GM19372 (cell line): ENCODE data around the gene JAK1.
A peak's percentile ranks its signal among the peaks of the same experiment; 100 is the strongest.

Experiments used
- ATAC-seq: cut with Tn5 transposase; IDR thresholded peaks from one replicate; pipeline ENCODE4 v1.9.1; 2021; ENCODE audit warnings: mild to moderate bottlenecking, low read depth, moderate library complexity; ENCODE audit not compliant: unreplicated experiment

JAK1 gene

DNA sequence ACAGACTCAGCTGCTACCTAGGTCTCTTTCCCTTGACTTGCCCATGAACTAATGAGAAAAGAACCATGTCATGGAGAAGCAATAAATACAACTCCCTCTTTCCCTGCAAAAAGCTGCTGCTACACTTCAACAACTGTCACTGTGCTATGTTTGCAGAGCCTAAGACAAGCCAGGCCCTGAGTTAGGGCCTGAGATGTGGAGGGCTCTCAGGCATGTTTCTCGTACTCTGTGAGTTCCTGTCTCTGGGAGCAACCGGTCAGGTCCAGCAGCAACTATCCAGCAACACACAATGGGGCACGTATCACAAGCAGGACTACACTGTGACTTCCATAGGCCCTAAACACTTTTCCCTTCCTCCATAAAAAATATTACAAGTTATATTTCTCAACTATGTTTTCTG lies 91.7 kb downstream of the JAK1 start:
- ATAC-seq = no peak

DNA sequence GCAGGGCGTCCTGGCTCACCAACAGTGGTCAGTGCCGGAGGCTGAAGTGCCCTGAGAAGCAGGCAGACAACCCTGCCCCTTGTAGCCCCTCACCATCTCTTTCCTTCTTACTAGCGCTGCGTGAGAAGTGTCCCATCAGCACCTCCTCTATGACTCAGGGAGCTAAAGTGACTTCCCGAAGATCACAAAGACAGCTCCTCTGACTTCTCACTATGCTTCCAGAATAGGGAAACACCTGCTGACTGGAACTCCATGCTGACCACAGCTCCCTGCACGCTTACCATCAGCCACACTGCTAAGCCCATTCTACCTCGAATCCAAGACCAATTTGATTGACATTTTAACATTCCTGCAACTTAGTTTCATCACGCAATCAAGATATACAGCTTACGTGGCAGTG lies 92.8 kb downstream of the JAK1 start:
- no peak for ATAC-seq

DNA sequence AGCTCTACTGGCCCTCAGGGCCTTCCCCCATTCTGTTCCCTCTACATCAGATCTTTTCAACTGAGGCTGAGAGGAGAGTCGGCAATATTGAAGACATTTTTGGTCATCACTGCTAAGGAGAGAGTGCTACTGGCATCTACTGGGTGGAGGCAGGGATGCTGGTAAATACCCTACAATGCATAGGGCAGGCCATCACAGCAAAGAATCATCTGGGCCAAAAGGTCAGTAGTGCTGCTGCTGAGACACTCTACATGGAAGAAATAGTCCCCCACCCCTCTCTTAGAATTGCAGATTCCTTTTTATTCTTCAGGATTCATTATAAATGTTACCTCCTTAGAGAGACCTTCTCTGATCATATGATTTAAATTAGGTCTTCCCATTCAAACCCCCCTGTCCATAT lies 94.3 kb downstream of the JAK1 start:
- ATAC-seq = no peak

DNA sequence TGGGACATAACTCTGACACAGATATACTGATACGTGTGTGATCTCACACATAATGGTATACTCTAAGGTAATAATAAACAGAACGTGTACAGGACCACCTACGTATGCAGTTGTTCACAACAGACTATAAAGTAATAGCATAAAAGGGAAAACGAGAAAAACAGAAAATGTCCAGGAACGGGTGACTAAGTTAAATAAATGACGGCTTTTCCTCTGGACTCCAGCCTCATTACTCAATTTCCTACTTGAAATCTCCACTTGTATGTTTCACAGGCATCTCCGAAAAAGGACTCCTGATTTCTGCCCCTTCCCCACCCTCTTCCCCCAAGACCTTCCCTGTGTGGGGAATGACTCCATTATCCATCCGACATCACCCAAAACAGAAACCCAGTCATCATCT lies 95.1 kb downstream of the JAK1 start:
- ATAC-seq = no peak

DNA sequence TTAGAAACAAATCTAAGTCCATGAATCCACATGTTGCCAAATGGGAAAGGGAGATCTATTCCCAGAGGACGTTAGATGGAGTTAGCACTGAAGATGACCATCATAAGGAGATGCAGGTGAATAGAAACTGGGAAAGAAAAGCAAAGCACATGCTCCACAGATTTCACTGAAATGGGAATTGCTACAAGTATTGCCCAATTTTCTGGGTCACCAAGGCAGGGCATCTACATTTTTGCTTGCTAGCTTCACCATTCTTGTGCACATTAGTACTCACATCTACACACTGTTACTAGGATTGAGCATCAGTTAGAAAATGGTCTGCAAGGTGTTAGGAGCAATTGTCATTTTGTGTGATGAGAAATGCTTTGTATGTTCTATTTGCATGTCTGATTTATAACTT lies 99.1 kb downstream of the JAK1 start:
- ATAC-seq = no peak

DNA sequence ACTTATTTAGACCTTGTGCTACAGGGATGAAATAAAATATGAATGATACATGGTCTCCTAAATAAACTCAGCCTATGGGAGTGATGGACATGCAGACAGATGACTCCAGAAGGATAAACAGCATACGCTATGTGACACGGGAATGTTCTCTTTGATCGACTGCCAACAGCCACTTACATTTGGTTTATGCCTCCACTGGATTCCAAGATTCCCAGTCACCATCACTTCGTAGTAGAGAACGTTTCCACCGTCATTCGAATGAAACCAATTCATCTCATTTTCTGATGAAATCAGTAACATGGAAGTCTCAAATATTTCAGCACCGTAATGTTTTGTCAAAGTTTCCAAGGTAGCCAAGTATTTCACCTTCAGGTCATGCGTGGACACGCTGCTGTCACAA lies 99.7 kb downstream of the JAK1 start:
- ATAC-seq = no peak

DNA sequence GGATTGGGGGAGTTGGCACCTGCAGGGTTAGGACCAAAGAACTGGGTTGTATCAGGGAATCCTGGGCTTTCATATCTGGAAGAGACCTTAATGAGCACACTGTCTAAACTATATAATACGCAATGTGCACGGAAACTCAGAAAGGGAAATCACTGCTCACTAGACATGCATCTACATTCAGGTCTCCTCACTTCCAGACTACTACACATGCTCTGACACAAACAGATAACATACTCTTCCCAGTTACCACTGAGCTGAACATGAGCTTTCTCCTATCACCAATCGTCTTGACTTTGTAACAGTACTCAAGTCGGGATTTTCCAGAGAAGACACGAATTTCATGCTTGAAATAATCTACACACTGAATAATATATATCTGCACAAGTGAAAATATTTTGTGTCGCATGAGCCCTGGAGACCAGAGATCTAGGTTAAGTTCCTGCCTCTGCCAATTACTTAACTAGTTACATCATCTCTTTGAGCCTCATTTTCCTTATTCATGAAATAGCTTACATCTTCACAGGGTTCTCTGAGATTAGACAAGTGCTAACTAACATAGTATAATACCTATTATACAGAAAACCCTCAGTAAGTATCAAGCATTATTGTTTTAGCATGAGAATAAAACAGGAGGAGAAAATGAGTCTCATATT lies 101.1 kb downstream of the JAK1 start:
- no peak for ATAC-seq

DNA sequence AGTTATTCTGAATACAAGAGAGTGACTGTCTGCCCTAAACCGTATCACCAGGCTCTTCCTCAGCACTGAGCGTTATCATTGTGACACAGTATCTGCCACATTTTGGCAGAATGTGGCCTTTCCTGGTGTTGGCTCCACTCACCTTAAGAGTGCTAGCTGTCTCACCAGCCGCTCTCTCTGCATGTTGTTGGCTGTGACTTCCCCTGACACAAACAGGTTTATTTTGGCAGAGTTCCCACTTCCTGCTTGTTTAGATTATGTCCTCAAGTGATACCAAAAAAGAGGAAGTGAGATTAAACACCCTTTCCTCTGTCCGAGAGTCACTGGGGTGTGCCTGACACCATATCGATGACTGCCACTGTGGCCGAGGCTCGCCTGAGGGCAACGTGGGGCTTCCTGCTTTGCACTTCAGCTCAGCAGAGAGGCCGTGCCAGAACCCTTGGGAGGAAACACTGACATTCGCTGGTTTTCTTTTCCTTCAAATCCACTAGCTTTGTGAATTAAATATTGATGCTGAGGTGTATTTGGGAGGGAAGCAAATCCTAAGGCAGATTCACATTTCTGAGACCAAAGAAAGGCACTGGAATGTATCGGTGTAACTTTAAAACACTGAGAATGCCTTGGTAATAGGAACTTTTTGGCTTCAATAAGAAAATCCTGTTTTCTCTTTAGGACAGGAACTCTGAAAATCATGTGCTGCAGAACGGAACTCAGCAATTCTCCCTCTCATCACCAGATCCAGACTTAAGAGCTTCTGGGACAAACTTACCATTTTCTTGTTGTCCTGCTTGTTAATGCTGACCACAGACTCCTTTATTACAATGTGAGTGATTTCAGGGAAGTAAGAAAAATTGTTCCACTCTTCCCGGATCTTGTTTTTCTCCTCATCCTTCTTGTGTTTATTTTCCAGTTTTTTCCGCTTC lies 102.1 kb downstream of the JAK1 start:
- ATAC-seq = peak; percentile 100

DNA sequence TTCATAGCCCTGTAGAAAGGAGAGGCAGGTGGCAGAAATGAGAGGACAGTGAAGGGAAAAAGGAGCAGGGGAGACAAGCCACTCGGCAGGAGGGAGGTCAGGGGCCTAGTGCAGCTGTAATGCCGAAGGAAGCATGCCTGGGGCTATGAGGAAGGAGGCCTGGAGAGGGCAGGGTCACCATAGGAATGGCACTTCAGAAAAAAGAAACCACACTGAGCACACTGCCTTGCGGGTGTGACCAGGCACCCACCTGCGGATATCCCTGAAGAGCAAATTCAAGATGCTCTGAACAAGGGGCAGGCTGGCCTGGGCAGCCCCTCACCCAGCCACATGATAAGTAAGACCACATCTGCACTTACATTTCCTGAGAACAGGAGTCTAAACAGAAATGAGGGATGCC lies 104.7 kb downstream of the JAK1 start:
- no peak for ATAC-seq

DNA sequence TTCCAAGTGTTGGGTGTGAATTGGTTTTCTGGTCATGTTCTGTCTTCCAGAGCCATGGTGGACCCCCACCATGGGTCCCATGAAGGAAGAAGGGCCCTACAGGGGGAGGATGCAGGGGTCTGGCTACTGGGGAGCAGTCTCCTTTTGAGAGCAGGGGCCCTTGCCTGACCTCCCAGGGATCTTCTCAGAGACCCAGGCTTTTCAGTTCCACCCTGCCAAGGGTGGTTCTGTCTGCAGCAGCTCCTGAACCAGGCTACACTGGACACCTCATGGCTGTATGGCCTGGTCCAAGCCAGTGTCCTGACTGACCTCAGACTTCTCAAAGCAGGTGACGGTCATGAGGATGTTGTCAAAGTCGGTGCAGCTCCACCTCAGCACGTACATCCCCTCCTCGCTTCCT lies 109.0 kb downstream of the JAK1 start:
- ATAC-seq = no peak

DNA sequence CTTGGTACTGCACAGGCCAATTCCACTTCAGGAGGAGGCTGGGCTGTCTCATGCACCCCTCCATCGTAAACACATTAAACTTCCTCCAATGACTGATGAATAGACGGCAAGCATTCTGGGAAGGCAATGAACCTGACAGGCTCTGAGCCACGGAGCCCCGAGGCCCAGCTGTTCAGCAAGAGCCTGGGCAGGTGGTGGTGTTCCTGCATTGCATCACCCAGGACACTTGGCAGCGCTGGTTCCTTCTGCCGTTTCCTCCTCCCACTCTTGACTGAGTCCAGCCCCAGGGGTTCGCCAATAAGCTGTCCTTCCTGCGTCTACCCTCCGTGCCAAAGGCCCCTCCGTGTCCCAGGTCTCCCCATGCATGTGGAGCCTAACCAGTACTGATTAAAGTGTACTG lies 109.8 kb downstream of the JAK1 start:
- no peak for ATAC-seq

DNA sequence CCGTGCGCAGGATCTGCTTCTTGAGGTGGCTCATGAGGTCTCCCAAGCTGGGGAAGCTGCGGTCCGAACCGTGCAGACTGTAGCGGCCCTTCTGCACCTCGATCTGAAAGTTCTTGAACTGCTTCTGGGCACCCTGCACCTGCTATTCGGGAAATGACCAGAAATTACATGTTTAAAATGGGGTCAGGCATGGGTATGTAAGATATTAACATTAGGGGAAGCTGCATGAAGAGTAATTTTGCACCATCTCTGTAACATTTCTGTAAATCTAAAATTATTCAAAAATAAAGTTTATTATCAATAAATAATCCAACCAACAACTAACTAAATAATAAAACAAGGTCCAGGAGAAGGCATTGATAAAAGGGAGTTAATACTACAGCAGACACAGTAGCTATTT lies 110.8 kb downstream of the JAK1 start:
- no peak for ATAC-seq

DNA sequence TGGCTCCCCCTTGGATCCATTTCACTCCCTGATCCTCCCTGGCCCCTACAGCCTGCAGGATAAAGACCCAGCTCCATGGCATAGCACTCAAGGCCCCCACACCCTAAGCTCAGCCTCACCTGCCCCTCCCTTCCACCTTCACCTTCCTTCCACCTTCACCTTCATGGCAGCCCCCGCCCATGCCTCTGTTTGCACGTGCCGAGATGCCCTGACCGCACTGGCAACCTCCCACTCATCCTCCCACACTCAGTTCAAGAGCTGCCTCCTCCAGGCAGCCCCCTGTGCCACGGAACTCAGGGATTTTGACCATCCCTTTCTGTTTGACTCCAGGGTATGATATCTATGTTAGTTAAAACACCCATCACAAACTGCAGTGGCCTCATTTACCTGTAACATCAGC lies 111.7 kb downstream of the JAK1 start:
- no peak for ATAC-seq

DNA sequence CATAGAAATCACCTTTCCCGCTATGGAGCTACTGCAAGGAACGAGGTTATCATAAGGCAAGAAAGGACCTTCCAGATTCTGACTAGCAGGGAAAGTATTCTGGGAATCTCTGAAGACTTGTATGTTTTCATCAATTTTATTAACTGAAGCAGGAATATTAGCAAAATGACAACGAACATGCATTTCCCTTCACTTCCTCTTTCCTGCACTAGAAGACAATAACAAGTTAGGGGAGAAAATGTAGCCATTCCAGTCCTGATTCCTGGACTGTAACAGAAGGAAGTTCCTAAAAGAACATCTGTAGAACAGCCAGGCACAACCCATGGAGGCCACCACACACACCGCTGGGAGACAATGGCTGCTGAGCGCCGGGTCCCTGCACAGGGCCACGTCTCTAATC lies 114.7 kb downstream of the JAK1 start:
- no peak for ATAC-seq

DNA sequence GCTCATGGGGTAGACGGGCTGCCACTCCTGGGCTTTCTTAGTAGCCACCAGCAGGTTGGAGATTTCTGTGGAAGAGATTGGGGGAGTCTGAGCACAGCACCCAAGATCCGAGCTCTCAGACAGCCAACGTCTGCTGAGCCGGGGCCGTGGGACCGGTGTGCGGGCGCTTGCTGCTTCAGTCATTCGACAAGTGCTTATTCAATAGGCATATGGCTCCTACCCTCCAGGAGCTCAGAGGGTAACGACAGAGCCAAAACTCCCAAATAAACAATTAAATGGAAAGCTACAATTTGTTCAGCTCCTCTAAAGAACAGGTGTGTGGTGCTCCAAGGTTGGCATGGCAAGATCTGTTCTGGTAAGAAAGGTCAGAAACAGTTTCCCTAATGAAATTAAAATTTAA lies 115.5 kb downstream of the JAK1 start:
- no peak for ATAC-seq

DNA sequence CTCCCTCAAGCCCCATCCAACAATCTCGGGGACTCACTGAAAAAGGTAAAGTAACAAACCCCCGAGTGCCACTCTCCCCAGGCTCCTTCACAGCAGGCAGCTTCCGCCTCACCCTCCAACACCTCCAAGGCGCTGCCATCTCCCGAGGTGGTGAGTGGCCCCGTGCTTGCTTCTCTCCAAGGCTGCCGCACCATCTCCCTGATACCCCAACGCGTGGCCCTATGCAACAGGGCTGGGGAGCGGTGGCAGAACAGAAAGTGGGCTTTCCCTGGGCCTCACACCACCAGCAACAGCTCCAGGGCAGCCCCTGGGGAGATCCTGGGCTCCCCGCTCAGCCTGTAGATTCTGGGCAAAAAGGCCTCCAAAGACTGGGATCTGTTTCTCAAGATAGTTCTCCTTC lies 116.4 kb downstream of the JAK1 start:
- no peak for ATAC-seq

DNA sequence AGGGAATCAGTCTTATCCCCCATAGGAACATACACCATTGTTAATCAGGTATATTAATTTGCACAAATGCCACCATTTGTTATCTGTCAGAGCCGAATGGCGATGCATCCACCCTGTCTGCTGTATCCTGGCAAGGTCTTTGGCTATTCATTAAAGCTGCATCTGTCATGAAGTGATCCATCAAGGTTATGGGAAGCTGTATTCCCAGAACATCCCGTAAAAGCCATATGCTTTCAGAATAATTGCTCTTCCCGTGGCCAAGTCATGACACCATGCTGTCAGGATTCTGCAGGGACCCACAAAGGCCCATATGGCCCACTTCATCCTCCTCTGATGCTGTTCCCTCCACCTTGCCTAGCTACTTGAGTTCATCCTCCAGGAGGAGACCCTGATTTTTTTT lies 117.5 kb downstream of the JAK1 start:
- ATAC-seq = no peak

DNA sequence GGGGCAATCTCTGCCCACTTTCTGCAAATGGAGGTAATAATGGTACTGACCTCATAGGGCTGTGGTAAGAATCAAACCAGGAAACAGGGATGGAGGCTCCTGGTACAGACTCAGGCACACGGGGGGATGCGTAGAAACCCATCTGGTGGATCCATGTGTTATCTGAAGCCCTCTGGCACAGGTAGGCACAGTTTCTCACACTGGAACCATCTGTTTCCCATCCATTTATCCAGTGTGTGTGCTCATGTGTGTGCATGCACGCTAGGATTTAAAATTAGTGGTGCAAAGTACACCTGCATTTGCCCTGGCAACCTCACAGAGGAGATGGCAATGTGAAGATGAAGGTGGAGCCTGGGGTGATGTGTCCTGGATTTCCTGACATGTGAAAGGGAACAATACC lies 118.2 kb downstream of the JAK1 start:
- no peak for ATAC-seq

DNA sequence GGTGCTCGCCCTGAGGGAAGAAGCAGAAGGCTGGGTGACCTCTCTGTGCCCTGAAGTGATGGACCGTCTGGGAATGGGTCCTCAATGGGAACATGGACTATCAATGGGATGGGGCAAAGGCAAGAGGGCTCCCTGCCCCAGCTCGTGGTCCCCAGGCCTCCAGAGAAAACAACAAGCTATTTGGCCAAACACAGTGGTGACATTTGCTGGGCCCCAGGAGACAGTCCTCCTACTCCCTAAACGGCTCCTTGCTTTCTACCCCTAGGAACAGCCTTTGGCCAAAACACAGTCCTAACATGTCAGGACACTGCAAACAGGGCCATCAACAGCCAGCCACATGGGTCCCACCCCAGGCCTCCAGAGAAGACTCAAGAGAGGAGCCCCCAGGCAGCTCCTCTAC lies 118.7 kb downstream of the JAK1 start:
- no peak for ATAC-seq

DNA sequence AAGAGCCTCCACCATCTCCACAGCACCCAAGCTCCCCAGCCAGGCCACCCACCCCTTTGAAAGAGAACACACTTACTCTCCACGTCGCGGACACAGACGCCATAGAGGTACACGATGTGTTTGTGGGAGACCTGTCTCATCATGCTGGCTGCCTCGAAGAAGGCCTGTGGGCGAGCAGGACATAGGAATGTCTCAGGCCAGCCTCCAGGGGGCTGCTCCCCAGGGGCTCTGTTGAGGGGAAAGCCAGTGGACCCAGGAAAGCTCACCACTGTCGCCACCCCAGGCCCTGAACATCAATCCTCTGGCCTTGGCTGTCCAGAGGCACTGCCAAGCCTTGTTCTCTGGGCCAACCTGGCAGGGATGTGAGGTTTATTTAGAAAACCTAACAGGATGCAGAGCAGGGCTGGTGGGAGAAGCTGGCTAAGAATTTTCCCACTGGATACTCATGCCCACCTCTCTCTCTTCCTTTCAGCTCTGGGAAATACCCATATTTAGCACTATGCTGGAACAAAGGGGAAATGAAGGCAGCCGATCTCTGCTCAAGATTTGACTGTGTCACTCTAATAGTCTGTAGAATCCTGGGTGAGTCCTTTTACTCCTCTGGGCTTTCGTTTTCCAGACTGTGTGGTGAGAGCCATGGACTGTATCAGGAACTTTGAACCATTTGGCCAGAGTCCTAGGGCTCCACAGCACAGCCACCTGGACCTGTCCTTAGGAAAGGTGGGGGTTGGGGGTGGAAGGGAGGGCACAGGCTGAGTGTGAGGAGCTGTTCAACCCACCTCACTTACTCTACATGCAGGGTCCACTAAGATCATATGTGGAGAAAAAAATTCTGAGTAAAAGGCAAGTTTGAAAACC lies 119.5 kb downstream of the JAK1 start:
- ATAC-seq = no peak

DNA sequence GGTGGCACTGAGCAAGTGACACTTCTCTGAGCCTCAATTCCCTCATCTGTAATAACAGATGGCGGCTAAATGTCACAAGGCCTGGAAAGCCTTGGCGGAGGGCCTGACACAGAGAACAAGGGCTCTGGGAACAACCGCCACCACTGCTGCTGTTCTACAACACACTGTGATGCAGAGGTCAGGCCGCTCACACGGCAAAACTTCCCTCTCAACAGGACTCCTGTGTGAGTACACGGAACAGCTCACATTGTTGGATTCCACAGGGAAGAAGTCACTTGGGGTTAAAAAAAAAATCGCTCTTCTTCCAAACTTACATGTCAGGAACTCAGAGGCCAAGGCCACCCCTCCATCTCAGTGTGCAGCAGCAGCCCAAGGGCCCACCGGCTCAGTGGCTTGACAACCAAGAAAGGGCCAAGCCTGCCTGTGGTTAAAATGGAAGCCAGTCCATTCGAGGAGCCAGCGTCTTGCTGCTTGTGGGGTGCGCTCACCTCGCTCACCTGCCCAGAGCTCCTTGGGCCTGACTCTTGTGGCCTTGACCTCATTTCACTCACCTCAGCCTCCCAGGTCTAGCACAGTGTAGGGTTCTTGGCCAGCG lies 120.4 kb downstream of the JAK1 start:
- no peak for ATAC-seq
